ENCODE measurements around the gene NFIA.
A peak's percentile ranks its signal among the peaks of the same experiment; 100 is the strongest.

The NFIA gene

DNA sequence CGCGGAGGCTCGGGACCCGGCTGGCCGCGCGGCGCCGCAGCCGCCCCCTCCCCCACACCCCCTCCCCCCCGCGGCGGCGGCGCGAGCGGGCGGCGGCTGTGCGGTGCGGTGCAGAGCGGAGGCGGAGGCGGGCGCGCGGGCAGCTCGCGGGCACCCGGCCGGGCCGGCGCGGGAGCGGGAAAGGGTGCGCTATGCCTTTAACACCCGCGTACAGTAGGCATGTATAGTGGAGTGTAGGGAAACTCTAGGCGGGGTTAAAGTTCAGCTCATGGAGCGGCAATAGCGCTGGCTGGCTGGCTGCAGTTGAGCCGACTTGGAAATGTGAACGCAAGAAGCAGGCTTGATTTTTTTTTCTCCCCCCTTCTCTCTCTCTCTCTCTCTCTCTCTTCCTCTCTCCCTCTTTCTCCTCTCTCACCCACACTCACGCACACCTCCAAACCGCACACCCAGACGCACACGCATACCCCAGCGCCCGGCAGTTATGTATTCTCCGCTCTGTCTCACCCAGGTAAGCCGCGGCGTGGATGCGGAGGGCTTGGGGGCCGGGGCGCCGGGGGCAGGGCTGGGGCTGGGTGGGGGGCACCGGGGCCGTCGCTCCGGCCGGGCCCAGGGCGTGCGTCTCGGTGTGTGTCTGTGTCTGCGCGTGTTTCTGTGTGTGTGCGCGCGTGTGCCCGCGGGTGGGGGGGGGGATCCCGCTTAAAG, at the start of gene NFIA:
Gene NFIA (plus strand): TSS at position 251 of the 702 bp plus-strand sequence.
- DNase-seq: peak; percentile 34

DNA sequence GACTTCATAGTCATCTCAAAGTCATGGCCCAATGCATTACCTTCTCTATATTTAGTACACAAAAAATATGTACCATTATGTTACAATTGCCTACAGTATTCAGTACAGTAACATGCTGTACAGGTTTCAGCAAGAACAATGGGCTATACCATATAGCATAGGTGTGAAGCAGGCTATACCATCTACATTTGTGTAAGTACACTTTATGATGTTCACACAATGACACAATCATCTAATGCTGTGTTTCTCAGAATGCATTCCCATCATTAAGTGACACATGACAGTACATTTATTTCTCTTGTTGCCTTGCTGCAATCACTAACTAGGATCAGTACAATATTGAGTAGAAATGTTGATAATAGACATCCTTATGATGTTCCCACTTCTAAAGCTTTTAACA, 46.5 kb upstream of the NFIA start:
- DNase-seq: no peak

DNA sequence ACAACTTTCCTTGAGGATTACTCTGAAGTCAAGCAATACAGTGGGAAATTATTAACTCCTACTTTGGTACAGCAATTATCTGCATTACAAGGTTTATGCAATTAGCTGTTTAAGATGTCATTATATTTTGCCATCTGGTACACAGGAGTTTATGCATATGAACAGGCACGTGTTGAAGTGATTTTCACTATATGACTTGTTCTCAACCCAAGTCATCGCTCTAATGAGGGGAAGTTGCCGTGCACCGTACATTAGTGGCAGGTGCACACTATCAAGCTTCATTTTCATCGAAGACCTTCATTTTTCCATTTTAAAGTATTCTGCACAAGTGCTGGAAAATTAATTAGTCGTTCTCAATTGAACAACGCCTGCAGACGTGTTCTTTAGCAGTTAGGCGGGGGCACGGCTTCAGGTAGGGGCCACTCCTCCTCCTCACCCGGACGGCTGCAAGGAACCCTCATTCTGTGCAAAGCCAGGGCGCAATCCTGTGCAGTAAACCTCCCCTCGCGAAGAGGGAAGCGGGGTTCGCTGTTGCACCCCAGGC, 39.8 kb upstream of the NFIA start:
- no peak for DNase-seq

DNA sequence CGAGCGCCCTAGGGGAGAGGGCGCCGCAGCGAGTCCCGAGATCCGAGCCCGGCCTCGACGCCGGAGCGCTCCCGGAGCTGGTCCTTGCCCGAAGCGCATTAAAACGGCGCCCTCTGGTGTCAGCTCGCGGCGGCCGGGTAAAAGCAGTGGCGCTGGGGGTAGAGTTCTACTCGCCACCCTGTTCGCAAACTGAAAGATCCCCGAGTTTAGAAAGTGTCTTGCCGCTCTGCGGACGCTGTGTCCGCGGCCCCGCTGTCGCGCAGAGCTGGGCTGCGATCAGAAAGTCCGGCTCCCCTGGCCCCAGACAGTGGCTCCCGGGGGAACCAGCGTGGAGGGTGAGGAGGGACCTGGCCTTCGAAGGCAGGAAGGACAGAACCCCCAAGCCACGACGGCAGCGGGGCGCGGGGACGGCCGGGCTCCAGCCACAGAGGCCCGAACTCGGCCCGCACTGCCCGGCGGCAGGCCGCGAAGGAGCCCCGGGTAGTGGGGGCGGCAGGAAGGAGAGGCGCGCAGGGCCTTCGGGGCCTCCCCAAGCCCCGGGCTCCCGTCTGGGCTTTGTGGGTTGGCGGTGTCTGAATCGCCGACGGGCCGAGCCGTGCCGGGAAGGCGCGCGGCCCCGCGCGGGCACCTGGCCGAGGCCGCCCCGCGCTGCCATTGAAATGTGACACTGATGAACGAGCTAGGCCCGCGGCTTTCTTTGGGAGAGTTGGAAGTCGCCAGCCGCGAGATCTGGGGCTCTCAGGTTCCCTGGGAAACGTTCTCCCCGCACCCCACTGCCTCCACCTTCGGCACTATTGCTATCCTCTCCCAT, 39.1 kb upstream of the NFIA start:
- DNase-seq: peak; percentile 83

DNA sequence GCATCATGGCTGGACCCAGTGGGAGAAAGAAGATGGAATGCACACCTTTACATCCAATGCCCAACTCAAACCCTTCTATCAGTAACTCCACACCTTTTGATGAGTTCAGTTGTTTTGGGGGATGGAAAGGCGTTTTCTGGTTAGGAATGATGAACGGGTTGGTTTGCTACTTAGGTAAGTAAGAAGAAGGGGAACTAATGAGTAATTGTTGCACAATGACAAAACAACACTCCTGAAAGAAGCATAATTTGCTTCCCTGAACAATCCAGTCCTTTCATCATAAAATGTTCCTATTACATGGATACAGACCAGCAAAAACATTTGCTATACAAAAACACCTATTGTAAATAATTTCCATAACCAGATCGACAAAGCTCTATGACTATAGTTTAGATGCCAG, 35.9 kb upstream of the NFIA start:
- DNase-seq: no peak

DNA sequence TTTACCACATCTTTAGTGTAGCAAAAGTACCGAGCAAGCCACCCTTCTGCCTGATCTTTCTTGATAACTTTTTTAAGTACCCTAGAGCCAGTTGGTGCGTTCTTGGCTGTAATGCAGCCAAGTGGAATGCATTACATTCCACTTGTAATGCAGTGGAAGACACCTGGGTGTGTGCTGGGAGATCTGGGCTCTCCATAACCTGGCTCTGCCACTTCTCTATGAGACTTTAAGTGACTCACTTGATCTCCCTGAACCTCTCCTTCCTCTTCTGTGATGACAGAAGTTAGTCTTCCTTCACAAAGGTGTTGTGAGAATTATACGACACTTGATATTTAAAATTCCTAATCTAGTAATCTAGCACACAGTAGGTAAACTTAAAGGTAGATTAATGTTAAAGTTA, 35.3 kb upstream of the NFIA start:
- DNase-seq: no peak

DNA sequence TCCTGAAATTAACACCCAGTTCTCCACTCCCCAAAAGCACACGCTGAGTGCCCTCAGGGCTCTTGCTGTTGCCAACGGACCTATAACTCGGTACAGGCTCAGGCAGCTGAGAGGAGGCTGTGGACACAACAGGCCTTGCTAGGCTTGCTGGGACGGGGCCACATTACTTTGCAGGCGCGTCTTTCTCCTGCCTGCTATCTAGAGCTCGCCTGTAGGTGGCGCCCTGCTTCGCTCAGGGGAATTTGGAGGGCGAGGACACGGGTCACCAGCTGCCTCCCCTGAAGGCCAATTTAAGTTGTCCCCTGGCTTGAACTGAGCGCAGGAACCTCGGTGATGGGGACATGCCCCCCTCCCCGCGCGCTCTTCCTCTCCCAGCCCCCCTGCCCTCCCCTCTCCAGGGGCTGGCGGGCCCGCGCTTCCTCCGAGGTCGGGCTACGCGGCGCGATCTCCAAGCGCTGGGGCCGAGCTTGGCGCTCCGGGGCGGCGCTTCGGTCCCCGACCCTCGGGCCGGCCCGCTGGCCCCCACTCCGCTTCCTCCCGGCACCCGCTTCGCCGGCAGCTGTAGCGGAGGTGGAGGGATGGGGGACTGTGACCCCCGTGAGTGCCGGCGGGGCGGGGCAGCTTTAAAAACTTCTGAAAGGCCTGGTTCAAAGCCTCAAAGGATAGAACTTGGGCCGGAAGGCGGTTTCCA, 32.4 kb upstream of the NFIA start:
- DNase-seq: peak; percentile 90

DNA sequence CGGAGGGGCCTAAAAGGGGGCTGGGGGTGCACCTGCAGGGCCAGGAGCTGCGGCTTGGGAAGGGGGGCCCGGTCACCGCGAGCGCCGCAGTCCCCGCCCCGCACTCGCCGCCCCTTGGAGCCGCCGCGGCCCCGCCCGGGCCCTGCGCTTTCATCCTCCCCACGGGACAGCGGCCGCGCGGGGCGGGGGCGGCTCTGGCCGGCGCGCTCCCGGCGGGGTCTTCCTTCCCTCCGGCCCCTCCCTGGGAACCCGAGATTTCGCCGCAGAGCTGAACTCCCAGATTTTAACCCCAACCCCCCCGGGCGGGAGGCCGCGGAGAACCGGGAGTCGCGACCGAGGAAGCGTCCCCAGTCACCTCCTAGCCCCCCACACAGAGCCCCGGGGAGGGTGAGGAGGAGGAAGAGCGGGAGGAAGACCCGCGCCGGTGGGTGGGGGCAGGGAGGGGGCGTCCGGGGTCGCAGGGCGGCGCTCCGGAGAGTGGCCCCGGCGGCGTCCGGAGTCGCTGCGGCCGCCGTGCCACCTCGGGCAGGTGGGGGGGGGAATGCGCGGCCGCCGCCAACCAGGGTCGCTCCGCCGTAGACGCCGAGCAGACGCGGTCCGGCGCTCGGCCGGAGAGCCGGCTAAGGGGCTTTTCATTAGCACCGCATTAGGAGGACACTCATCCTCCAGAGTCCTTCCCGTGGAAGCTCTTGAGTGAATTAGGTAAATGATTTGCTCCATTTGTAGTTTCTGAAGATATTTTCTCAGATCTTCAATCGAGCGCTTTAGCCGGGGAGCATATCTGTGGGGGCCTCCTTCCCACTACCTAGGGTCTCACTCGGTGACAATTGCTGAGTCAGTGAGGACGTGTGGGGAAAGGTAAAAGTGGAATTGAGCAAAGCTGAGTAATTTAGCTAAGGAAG, 31.6 kb upstream of the NFIA start:
- DNase-seq: no peak

DNA sequence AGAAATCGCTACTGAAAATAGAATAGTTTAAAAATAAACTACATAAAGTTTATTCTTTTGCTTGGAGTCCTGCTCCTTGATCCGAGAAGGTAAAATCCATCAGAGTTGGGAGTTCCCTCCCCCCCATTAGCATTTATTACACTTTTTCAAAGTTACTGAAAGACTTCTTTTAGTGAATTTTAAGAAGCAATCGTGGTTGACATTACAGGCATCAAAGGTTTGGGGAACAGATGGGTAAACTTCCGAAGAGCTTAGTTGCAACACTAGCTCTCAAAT, 31.0 kb upstream of the NFIA start:
- no peak for DNase-seq

DNA sequence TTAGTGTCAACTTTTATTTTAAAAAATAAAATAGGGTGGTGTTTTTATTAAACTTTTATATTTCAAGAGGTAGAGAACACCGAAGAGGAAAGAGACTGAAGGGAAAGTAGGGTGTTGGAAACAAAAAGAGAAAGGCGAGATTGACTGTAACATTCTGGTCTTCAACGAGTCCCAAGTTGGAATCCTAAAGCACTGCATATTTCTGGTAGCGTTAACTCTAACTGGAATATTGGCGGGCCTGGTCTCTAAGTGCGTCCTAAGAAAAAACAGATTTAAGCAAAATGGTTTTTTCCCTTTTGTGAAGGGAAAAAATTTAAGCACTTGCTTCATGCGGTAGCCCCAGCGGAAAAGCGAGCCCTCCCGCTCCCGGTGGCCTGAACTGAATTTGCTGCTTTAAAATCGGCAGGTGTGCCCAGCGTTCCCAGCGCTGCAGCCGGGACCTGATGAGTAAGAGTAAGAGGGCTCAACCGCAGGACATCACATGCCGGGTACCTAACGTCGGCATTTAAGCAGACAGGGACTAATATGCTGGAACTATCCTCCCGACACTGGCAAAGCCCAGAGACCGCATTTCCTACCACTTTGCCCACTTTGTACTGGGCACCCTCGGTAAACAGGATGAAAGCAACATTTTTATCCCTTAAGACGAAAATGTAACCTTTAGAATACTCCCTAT, 30.5 kb upstream of the NFIA start:
- DNase-seq: peak; percentile 2

DNA sequence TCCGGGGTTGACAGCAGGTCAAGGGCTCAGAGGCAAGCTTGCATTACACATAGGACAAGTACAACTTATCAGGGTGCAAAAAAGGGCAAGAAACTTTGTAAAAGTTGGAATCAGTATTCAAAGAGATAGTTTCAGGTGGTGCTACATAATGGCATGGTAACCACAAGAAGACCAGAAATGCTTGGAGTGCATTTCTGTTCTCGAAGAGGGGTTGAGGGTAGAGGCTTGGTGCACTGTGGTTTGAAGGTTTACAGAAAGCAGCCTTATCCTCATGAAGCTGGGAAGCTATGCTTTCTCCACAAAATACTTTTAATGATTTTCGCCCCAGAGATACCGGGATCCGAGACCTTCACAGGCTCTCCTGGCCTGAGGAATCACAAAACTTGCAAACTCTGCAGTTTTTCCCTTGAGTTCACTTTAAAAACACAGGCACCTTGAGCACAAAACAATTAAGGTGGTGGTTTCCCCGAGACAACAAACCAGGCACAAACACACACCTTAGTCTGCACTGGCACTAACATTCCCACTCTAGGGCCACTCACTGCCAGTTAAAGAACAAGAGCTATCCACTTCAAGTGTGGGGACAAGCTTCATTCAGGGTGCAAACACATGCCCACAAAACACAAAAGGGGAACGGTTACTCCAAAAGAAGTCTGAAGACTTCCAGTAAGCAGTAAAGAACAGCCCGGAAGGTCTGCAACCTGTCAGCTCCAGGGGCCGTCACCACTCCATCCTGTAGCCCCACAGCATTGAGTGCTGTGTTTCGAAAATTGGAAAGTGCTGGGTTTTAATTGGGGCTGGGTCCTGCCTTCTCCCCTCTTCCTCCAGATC, 29.8 kb upstream of the NFIA start:
- peak; percentile 5 for DNase-seq

DNA sequence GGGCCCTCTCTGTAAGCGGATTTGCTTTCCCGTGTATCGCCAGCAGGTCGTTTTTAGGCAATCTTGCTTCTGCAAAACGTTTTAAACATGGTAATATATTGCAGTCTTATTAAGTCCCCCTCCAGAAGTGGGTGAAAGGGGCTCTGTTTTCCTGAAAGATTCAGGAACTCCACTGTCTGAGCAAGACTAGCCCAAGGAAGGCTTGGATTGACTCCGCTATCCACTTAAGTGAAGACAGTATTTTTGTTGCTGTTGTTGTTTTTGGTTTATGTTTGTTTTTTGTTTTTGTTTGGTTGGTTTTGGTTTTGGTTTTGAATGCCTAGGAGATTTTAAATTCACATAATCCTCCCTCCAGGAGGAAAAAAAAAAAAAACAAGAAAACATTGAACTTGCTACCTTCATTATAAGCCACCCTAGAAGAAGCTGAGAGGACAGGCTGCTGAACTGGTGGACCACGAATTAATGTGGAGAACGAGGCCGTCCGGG, 29.1 kb upstream of the NFIA start:
- no peak for DNase-seq

DNA sequence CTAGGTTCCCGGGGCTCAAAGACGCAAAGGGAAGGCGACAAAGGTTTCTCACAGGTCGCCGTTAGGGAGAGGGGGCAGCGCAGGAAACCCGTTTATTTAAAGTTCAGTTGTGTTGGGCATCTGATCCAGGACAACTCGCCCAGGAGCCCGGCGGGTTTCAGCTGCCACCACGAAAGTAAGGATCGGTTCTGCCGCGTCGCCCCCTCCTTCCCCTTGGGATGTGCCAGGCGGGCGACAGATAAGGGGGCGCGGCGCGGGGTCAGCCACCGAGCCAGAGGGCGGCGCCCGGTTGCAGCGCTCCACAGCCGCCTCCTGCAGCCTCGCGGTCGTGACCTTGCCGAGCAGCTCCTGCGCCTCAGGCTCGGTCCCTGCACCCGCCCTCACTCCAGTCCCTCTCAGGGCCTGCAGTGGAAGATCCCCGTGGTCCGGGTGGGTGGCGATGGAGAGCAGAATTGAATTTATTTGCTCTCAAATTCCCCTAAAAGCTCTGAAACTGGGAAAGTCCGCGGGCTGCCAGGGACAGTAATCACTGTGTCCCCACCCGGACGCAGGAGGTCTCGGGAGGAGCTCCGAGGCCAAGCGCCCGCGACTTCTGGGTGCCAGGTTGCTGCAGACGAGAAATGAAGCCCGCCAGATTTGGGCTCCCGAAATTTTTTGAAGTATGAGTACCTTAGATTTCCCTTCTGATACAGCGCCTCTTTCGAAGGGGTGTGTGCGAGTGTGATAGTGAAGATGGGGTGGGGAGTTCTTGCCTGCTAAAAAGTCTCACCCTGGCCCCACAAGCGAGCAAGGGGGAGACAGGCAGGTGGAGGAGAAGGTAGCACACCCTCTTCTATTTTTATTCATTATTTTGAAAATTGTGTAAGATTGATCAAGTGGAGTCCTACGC, 28.4 kb upstream of the NFIA start:
- DNase-seq: peak; percentile 25

DNA sequence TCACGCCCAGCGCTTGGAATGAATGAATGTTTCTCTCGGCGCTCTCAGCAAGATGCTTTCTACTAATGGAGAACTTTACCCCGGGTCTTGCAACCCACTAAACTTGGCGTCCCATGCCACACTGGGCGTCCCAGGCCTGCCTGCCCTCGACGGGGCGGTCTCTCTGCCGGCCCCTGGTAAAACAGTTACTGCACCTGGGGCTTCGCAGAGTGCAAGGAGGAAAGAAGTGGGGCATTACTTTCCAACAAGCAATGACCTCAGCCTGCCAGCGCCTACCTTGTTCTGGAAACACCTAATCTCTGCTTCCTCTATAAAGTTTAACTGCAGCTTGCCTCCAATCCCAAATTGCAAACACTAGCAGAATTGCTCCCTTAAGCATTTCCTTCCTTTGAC, 27.8 kb upstream of the NFIA start:
- DNase-seq: no peak

DNA sequence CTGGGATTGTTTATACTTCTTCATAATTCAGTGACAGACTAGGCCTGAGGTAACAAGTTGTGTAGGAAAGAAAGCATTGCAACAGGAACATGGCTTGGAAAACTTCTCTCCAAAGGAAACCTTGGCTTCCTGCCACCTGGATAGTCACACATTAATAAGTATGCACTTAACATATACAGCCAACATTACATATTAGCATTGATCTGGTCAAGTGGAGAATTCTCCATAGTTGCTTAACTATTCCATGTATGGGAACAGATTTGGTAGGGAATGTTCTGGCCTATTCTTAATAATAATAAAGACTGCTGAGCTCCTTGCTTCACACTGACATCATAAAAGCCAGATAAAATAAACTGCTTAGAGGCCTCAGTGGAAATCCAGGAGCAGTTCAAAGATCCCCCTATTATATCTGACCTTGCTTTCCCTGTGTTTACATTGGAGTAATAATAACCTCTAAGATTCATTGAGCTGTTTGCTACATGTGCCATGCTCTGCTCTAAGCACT, 27.2 kb upstream of the NFIA start:
- no peak for DNase-seq

DNA sequence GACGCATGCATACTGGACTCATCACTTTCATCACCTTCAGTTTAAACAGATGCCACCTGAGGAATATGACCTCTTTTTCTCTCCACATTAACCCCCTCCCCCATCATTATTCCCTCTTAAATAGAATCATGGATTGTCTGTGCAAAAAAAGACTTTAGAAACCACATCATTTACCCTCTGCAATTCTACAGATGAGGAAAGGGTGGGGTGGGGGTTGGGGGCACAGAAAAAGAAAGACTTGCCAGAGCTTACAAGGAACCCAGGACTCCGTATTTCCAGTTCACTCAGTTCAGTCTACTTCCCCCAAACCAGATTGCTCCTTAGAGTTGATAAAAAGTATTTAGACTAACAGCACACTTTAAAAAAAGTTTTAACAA, 26.2 kb upstream of the NFIA start:
- no peak for DNase-seq

DNA sequence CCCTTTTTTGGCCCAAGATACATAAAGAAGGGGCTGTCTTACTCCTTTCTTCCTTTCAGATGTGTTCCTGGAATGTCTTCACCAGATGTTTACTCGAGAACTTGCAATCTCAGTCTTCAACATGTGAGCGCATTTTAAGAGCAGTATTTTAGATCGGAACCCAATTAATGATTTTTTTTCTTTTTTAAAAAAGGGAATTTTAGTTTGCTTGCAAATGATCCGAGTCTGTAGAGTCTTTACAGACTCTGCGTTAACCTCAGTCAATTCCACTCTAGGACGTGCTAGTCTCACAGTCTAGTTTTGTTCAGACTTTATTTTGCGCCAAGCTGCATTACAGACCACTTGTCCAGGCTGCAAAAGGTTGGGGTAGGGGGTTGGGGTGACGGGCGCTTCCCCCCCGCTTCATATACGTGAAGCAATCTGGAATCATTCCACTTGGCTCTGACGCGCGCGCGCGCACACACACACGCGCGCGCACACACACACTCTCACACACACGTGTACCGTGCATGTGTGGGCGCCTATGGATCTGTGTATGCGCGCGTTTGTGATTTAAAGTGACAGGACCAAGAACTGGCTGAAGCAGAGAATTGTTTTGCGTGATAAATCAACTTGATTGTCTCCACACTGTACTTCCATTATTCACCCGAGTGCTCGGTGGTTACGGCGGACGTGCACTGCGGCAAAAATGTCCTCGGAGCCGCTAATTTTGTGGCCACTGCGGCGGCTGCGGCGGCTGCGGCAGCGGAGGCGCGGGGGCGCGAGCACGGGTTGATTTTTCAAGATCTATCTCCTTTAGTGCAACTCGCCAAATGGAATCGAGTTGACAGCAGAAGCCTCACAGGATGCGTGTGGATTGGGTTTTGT, 25.6 kb upstream of the NFIA start:
- peak; percentile 56 for DNase-seq

DNA sequence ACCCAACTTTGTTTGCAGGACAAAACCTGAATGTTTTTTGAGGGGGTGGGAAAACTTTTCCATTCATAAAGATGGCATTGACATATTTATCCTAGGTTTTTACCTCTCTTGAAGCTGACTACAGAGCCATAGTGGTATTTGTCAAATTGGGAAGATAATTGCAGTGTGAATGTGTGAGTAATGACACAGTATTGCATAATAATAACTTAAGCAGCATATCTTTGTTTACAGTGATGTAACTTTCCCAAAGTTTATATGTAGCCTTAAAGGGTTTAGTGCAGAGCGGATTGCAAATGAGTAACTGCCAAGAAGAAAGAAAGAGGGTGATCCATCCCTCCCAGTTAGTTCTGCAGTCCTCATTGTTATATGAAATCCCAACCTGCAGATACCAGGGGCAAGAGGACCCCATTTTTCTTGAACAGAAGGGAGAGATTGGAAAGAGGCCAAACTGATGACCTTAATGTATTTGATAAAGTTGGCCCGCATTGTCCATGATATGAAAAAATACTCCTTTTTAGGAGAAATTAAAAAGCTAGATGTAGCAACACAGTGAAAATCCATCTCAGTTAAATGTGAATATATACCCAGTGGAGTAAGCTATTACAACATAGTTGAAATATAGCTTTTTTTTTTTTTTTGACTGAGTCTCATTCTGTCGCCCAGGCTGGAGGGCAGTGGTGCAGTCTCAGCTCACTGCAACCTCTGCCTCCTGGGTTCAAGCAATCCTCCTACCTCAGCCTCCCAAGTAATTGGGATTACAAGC, 23.7 kb upstream of the NFIA start:
- DNase-seq: no peak
